IMR-90 (cell line): Measurements from ENCODE around the gene CALML3. TPM values are rescaled to one million over a fixed set of nuclear protein-coding genes. Genes with fewer than 3 reads are reported as not detected.

Experiments
- ATAC-seq: fragments of 200-7000 bp; cut with Tn5 transposase; 2 replicates; pipeline ENCODE4 v1.9.1; 2020; ENCODE audit warnings: low read depth, mild to moderate bottlenecking, moderate library complexity
- BruUV-seq: library from RNA; stranded (reverse); fragments of 400-500 nt; replicated peaks from 2 replicates; lab custom pipeline; 2021; lab: Mats Ljungman, UMichigan
- CTCF ChIA-PET: fragments of 300-600 bp; formaldehyde crosslinking; extraction: SDS; loops from one replicate; lab custom pipeline; 2021; ENCODE audit warnings: antibody characterized with exemption; lab: Yijun Ruan, JAX
- POLR2A ChIA-PET: fragments of 300-600 bp; sonication (Branson Sonifier 250); formaldehyde crosslinking; loops from one replicate; lab custom pipeline; 2022; ENCODE audit warnings: antibody characterized with exemption; ENCODE audit not compliant: unreplicated experiment; lab: Charles Lee
- DNase-seq: peaks from one replicate; pipeline ENCODE4 v3.0.0; 2013
- H2AFZ ChIP-seq: replicated peaks from 2 replicates; pipeline ENCODE3; 2013; ENCODE audit warnings: low read length, mild to moderate bottlenecking; ENCODE audit not compliant: poor library complexity
- H2AK5ac ChIP-seq: 2 replicates; pipeline ENCODE4 v1.6.1; 2013; ENCODE audit warnings: low read depth, low read length, inconsistent platforms
- H2AK9ac ChIP-seq: replicated peaks from 2 replicates; pipeline ENCODE3; 2013; ENCODE audit warnings: mild to moderate bottlenecking, low read depth, low read length, moderate library complexity; ENCODE audit not compliant: poor library complexity
- H2BK120ac ChIP-seq: 2 replicates; pipeline ENCODE4 v1.6.1; 2013; ENCODE audit warnings: low read depth, low read length, inconsistent platforms
- H2BK15ac ChIP-seq: 3 replicates; pipeline ENCODE4 v1.6.1; 2013; ENCODE audit warnings: low read depth, low read length, inconsistent platforms
- H2BK20ac ChIP-seq: 2 replicates; pipeline ENCODE4 v1.6.1; 2013; ENCODE audit warnings: low read depth, mild to moderate bottlenecking, inconsistent platforms, low read length, moderate library complexity
- H2BK5ac ChIP-seq: 2 replicates; pipeline ENCODE4 v1.6.1; 2013; ENCODE audit warnings: mild to moderate bottlenecking, low read depth, low read length, inconsistent platforms; ENCODE audit not compliant: poor library complexity, severe bottlenecking
- H3K14ac ChIP-seq: replicated peaks from 2 replicates; pipeline ENCODE4 v1.6.1; 2013; ENCODE audit warnings: low read depth, low read length, inconsistent platforms
- H3K18ac ChIP-seq: 2 replicates; pipeline ENCODE4 v1.6.1; 2013; ENCODE audit warnings: low read depth, low read length, control low read depth
- H3K23ac ChIP-seq: 2 replicates; pipeline ENCODE4 v1.6.1; 2013; ENCODE audit warnings: low read depth, low read length, inconsistent platforms
- H3K27ac ChIP-seq: 2 replicates; pipeline ENCODE4 v1.5.1; 2013; ENCODE audit warnings: mild to moderate bottlenecking, control low read depth, low read length; ENCODE audit not compliant: insufficient read depth
- H3K27me3 ChIP-seq: 2 replicates; pipeline ENCODE4 v1.6.1; 2013; ENCODE audit warnings: low read length; ENCODE audit not compliant: control insufficient read depth, insufficient read depth
- H3K36me3 ChIP-seq: 2 replicates; pipeline ENCODE4 v1.6.1; 2013; ENCODE audit warnings: low read length, mixed read lengths; ENCODE audit not compliant: control insufficient read depth, insufficient read depth
- H3K4ac ChIP-seq: 2 replicates; pipeline ENCODE4 v1.6.1; 2013; ENCODE audit warnings: low read depth, low read length, inconsistent platforms
- H3K4me1 ChIP-seq: 2 replicates; pipeline ENCODE4 v1.6.1; 2013; ENCODE audit warnings: low read length, mixed read lengths; ENCODE audit not compliant: control insufficient read depth, insufficient read depth
- H3K4me2 ChIP-seq: 2 replicates; pipeline ENCODE4 v1.6.1; 2013; ENCODE audit warnings: low read depth, mild to moderate bottlenecking, control low read depth, low read length, moderate library complexity
- H3K4me3 ChIP-seq: 2 replicates; pipeline ENCODE4 v1.5.1; 2013; ENCODE audit warnings: low read depth, mild to moderate bottlenecking, control low read depth, low read length, moderate library complexity; ENCODE audit not compliant: insufficient read depth
- H3K56ac ChIP-seq: 2 replicates; pipeline ENCODE4 v1.6.1; 2013; ENCODE audit warnings: low read length, inconsistent platforms; ENCODE audit not compliant: insufficient read depth; ENCODE audit errors: extremely low read depth
- H3K79me1 ChIP-seq, 2 experiments: 2 replicates each; pipeline ENCODE4 v1.6.1; 2013; ENCODE audit warnings: low read length in 2 of 2, inconsistent platforms in 1 of 2, low read depth in 1 of 2
- H3K9ac ChIP-seq: 2 replicates; pipeline ENCODE4 v1.6.1; 2013; ENCODE audit warnings: low read depth, low read length, control low read depth
- H3K9me1 ChIP-seq: 2 replicates; pipeline ENCODE4 v1.6.1; 2013; ENCODE audit warnings: low read length, inconsistent platforms; ENCODE audit not compliant: insufficient read depth
- H3K9me3 ChIP-seq: 2 replicates; pipeline ENCODE4 v1.6.1; 2013; ENCODE audit warnings: low read length; ENCODE audit not compliant: control insufficient read depth, insufficient read depth
- H4K20me1 ChIP-seq: 2 replicates; pipeline ENCODE4 v1.6.1; 2013; ENCODE audit warnings: low read length, inconsistent platforms; ENCODE audit not compliant: insufficient read depth
- H4K5ac ChIP-seq: 2 replicates; pipeline ENCODE4 v1.6.1; 2013; ENCODE audit warnings: mild to moderate bottlenecking, low read depth, low read length, control low read depth
- H4K8ac ChIP-seq, 2 experiments: 2 replicates each; pipeline ENCODE4 v1.6.1; 2013; ENCODE audit warnings: low read depth in 2 of 2, low read length in 2 of 2, control low read depth in 1 of 2, inconsistent platforms in 1 of 2
- H4K91ac ChIP-seq: 2 replicates; pipeline ENCODE4 v1.6.1; 2013; ENCODE audit warnings: low read depth, low read length, inconsistent platforms; ENCODE audit not compliant: insufficient read depth
- BHLHE40 ChIP-seq: fragments of 150-350 bp; IDR thresholded peaks from 2 replicates; pipeline ENCODE4 v1.6.1; 2016; ENCODE audit warnings: mild to moderate bottlenecking, low read depth, low read length
- CEBPB ChIP-seq: IDR thresholded peaks from 2 replicates; pipeline ENCODE4 v1.6.1; 2012; ENCODE audit warnings: low read depth, low read length, improper control_type of control experiment
- CHD1 ChIP-seq: IDR thresholded peaks from 2 replicates; pipeline ENCODE4 v1.6.1; 2012; ENCODE audit warnings: low read depth, low read length, improper control_type of control experiment
- ELK1 ChIP-seq: fragments of 150-350 bp; IDR thresholded peaks from 2 replicates; pipeline ENCODE4 v1.6.1; 2016; ENCODE audit warnings: low read depth, mild to moderate bottlenecking, low read length, moderate library complexity, borderline replicate concordance
- FOS ChIP-seq: fragments of 150-350 bp; IDR thresholded peaks from 2 replicates; pipeline ENCODE4 v1.6.1; 2016; ENCODE audit warnings: low read depth, low read length
- MAFK ChIP-seq: IDR thresholded peaks from 2 replicates; pipeline ENCODE4 v1.6.1; 2012; ENCODE audit warnings: low read depth, low read length, improper control_type of control experiment
- MAZ ChIP-seq: IDR thresholded peaks from 2 replicates; pipeline ENCODE4 v1.6.1; 2012; ENCODE audit warnings: low read depth, mild to moderate bottlenecking, low read length, improper control_type of control experiment, moderate library complexity, borderline replicate concordance
- MXI1 ChIP-seq: IDR thresholded peaks from 2 replicates; pipeline ENCODE4 v1.6.1; 2012; ENCODE audit warnings: low read depth, mild to moderate bottlenecking, low read length, moderate library complexity, borderline replicate concordance
- NFE2L2 ChIP-seq: fragments of 150-350 bp; IDR thresholded peaks from 2 replicates; pipeline ENCODE4 v1.6.1; 2016; ENCODE audit warnings: low read depth, mild to moderate bottlenecking, low read length
- POLR2A ChIP-seq: IDR thresholded peaks from 2 replicates; pipeline ENCODE4 v1.6.1; 2012; ENCODE audit warnings: mild to moderate bottlenecking, low read depth, low read length
- RAD21 ChIP-seq: IDR thresholded peaks from 2 replicates; pipeline ENCODE4 v1.6.1; 2012; ENCODE audit warnings: low read length, improper control_type of control experiment
- RCOR1 ChIP-seq: IDR thresholded peaks from 2 replicates; pipeline ENCODE4 v1.6.1; 2012; ENCODE audit warnings: mild to moderate bottlenecking, low read length, improper control_type of control experiment; ENCODE audit not compliant: insufficient replicate concordance
- RFX5 ChIP-seq: IDR thresholded peaks from 2 replicates; pipeline ENCODE4 v1.8.0; 2012; ENCODE audit warnings: low read depth, mild to moderate bottlenecking, low read length, moderate library complexity
- SMC3 ChIP-seq: fragments of 150-350 bp; IDR thresholded peaks from 2 replicates; pipeline ENCODE4 v1.6.1; 2016; ENCODE audit warnings: low read depth, mild to moderate bottlenecking, antibody characterized with exemption, low read length, moderate library complexity
- USF2 ChIP-seq: fragments of 150-350 bp; IDR thresholded peaks from 2 replicates; pipeline ENCODE4 v1.6.1; 2017; ENCODE audit warnings: mild to moderate bottlenecking, antibody characterized with exemption, low read length, low read depth
- WGBS, 2 experiments: methylation state at CpG; one replicate each; pipeline versions ENCODE4 v1.1.5 to v1.1.7; 2013; ENCODE audit warnings: missing lambda C conversion rate in 2 of 2; ENCODE audit not compliant: insufficient read length in 1 of 2; ENCODE audit errors: extremely low coverage in 2 of 2; 5-methylcytosine and 5-hydroxymethylcytosine counted together
- dilution Hi-C: fragments of 300-500 bp; cut with HindIII; formaldehyde crosslinking; loops from one replicate; pipeline ENCODE4 v1.14.3; 2018; ENCODE audit warnings: low sequenced_read_pairs; ENCODE audit not compliant: unreplicated experiment
- in situ Hi-C: fragments of 300-500 bp; cut with MboI; formaldehyde crosslinking; loops from 3 replicates; pipeline ENCODE4 v1.14.3; 2019; ENCODE audit warnings: low sequenced_read_pairs, inconsistent platforms, mixed read lengths
- intact Hi-C: fragments of 100-400 bp; cut with micrococcal nuclease; formaldehyde crosslinking; loops from 2 replicates; pipeline ENCODE4 v1.10.0; 2022
- polyA plus RNA-seq, 3 experiments: library from polyadenylated mRNA; depleted of rRNA; stranded (reverse); fragments of >200 nt; gene quantifications; 2 replicates each; pipeline ENCODE4 v1.2.3, GENCODE V29; 2012; ENCODE audit warnings: low replicate concordance in 1 of 3
- total RNA-seq: library from RNA; depleted of rRNA; stranded (reverse); fragments of >200 nt; gene quantifications from 2 replicates; pipeline ENCODE4 v1.2.3, GENCODE V29; 2012
- TF ChIP-seq, protein P1 (sequence below): conservative IDR thresholded peaks from 2 replicates; pipeline ENCODE4 v1.5.1; 2012; ENCODE audit warnings: mild to moderate bottlenecking, low read depth, low read length, improper control_type of control experiment

The CALML3 gene
- total and polyA plus RNA-seq, 2 of the 4 experiments (the other 2 are of a cell fraction): not detected

- no peaks in the 10 kb centered on the region for H3K36me3 ChIP-seq
- no peak overlapping the region for H3K56ac ChIP-seq
- no peaks in the 10 kb centered on the region for H4K20me1 ChIP-seq
- peaks cover 27% of the 10 kb centered on the region for H3K4me1 ChIP-seq
- no peak overlapping the region for H2AK9ac ChIP-seq
- H2BK15ac ChIP-seq: peak overlapping the region; percentile 67; the same call in 1 of the 3 replicates
- WGBS, 2 experiments: 94% methylated on average over 5 of the region's 11 CpGs; no CpG with 5 or more reads in 1 of the 2 experiments
- ChIA-PET POLR2A (no interaction called here), CTCF (no interaction called here)
- H3K27ac ChIP-seq: no peak overlapping the region
- no peaks in the 10 kb centered on the region for H3K9me3 ChIP-seq
- no peak overlapping the region for H2BK20ac ChIP-seq
- H2BK5ac ChIP-seq: no peak overlapping the region
- in situ Hi-C loops: no loop called here
- no peak overlapping the region for H4K8ac ChIP-seq
- ATAC-seq (no peak), DNase-seq (no peak)
- TF ChIP-seq RFX5: no peak
- TF ChIP-seq FOS: no peak
- TF ChIP-seq SMC3: no peak
- TF ChIP-seq, protein P1, sequence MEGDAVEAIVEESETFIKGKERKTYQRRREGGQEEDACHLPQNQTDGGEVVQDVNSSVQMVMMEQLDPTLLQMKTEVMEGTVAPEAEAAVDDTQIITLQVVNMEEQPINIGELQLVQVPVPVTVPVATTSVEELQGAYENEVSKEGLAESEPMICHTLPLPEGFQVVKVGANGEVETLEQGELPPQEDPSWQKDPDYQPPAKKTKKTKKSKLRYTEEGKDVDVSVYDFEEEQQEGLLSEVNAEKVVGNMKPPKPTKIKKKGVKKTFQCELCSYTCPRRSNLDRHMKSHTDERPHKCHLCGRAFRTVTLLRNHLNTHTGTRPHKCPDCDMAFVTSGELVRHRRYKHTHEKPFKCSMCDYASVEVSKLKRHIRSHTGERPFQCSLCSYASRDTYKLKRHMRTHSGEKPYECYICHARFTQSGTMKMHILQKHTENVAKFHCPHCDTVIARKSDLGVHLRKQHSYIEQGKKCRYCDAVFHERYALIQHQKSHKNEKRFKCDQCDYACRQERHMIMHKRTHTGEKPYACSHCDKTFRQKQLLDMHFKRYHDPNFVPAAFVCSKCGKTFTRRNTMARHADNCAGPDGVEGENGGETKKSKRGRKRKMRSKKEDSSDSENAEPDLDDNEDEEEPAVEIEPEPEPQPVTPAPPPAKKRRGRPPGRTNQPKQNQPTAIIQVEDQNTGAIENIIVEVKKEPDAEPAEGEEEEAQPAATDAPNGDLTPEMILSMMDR: no peak
- no peak for TF ChIP-seq NFE2L2
- no peak for TF ChIP-seq MAZ
- TF ChIP-seq RAD21: no peak
- no peak for TF ChIP-seq ELK1
- no peak for TF ChIP-seq MAFK
- no peak for TF ChIP-seq RCOR1
- TF ChIP-seq BHLHE40: no peak
- TF ChIP-seq CHD1: no peak
- TF ChIP-seq MXI1: no peak
- TF ChIP-seq CEBPB: no peak
- no peak for TF ChIP-seq POLR2A
- no peak for TF ChIP-seq USF2
- no peak overlapping the region for H2BK120ac ChIP-seq
- H3K23ac ChIP-seq: no peak overlapping the region
- no peak overlapping the region for H3K14ac ChIP-seq
- no peak overlapping the region for H4K91ac ChIP-seq
- H3K9ac ChIP-seq: no peak overlapping the region
- H3K18ac ChIP-seq: no peak overlapping the region
- no peak overlapping the region for H3K4me2 ChIP-seq
- no peak overlapping the region for H4K5ac ChIP-seq
- intact Hi-C loops: no loop called here
- peaks cover 6% of the 10 kb centered on the region for H3K9me1 ChIP-seq
- no peak overlapping the region for H3K4ac ChIP-seq
- H2AK5ac ChIP-seq: peak overlapping the region; percentile 49
- H2AFZ ChIP-seq: no peak overlapping the region
- dilution Hi-C loops: no loop called here
- no peak overlapping the region for H3K4me3 ChIP-seq
- no peaks in the 10 kb centered on the region for H3K27me3 ChIP-seq
- peaks cover 0 to 3% of the 10 kb centered on the region in 2 experiments; a peak in 1 of 4 replicates for H3K79me1 ChIP-seq
- no TSS peak for BruUV-seq
These were observed 31.8 kb downstream of the CALML3 start for GRCh38 chr10:5556576-5556975.
